ENCODE data around the gene FNTB. TPM values are rescaled to one million over a fixed set of nuclear protein-coding genes. Genes with fewer than 3 reads are reported as not detected.

The FNTB gene
- total RNA-seq, 1 donor from 2014 or later: 18.0 TPM

DNA sequence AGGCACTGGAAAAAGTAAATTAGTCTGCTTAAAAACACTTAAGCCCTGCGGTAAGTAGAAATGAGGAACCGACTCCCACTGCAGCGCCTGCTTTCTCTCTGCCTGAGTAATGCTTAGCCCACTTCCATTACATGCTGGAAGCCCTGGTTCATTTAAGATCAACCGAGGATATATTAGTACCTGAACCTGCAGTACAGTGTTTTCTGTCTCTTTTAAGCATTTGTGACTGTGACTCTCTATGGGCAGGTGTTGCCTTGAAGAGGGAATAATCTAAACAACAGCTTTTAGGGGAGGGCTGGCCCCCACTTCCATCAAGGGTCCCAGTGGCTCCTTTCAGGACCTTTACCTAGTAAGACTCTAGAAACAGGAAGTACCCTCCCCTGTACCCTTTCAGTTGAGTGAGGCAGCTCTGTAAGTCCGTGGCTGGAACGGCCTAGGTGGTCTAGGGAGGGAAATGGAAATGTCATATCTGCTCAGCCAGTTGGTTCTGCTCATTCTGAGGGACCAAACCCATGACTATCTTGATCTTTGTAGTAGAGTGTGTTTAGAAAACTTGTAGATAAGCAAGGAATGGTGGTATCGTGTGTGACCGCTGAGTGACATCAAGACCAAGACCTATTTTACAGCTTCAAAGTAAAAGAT, 56.2 kb downstream of the FNTB start:
- peaks cover 1% of the 10 kb centered on the region for H3K36me3 ChIP-seq (ENCODE audit: control insufficient read depth, insufficient read depth, low read length)
- DNase-seq (ENCODE audit: low read depth): no peak
- H3K4me3 ChIP-seq (ENCODE audit: low read depth, low read length): no peak overlapping the region
- TF ChIP-seq CTCF (IDR thresholded peaks at IDR 0.05; ENCODE audit: insufficient read depth, low read length, poor library complexity, severe bottlenecking): no peak
- H3K27me3 ChIP-seq (ENCODE audit: control insufficient read depth, insufficient read depth, low read length): no peaks in the 10 kb centered on the region

- no peak for DNase-seq (ENCODE audit: low read depth)
- H3K4me3 ChIP-seq (ENCODE audit: low read depth, low read length): no peak overlapping the region
- H3K36me3 ChIP-seq (ENCODE audit: control insufficient read depth, insufficient read depth, low read length): peaks cover 1% of the 10 kb centered on the region
- TF ChIP-seq CTCF (IDR thresholded peaks at IDR 0.05; ENCODE audit: insufficient read depth, low read length, poor library complexity, severe bottlenecking): no peak
- H3K27me3 ChIP-seq (ENCODE audit: control insufficient read depth, insufficient read depth, low read length): no peaks in the 10 kb centered on the region
Observed at GRCh38 chr14:65043893-65044595, 57.3 kb downstream of the FNTB start.

GRCh38 chr14:65044596-65044959, 57.9 kb downstream of the FNTB start:
- Histone ChIP-seq H3K27me3 (ENCODE audit: control insufficient read depth, insufficient read depth, low read length) (no peaks in the 10 kb centered on the region), H3K36me3 (ENCODE audit: control insufficient read depth, insufficient read depth, low read length) (peaks cover 1% of the 10 kb centered on the region), H3K4me3 (ENCODE audit: low read depth, low read length) (no peak overlapping the region)
- no peak for TF ChIP-seq CTCF (IDR thresholded peaks at IDR 0.05; ENCODE audit: insufficient read depth, low read length, poor library complexity, severe bottlenecking)
- DNase-seq (ENCODE audit: low read depth): no peak

- H3K36me3 ChIP-seq (ENCODE audit: control insufficient read depth, insufficient read depth, low read length): peaks cover 1% of the 10 kb centered on the region
- TF ChIP-seq CTCF (IDR thresholded peaks at IDR 0.05; ENCODE audit: insufficient read depth, low read length, poor library complexity, severe bottlenecking): no peak
- H3K27me3 ChIP-seq (ENCODE audit: control insufficient read depth, insufficient read depth, low read length): no peaks in the 10 kb centered on the region
- H3K4me3 ChIP-seq (ENCODE audit: low read depth, low read length): no peak overlapping the region
- no peak for DNase-seq (ENCODE audit: low read depth)
Observed at GRCh38 chr14:65045006-65045405, 58.3 kb downstream of the FNTB start.

GRCh38 chr14:65045709-65046108, 59.0 kb downstream of the FNTB start:
- H3K27me3 ChIP-seq (ENCODE audit: control insufficient read depth, insufficient read depth, low read length): no peaks in the 10 kb centered on the region
- H3K4me3 ChIP-seq (ENCODE audit: low read depth, low read length): no peak overlapping the region
- DNase-seq (ENCODE audit: low read depth): no peak
- peaks cover 1% of the 10 kb centered on the region for H3K36me3 ChIP-seq (ENCODE audit: control insufficient read depth, insufficient read depth, low read length)
- TF ChIP-seq CTCF (IDR thresholded peaks at IDR 0.05; ENCODE audit: insufficient read depth, low read length, poor library complexity, severe bottlenecking): no peak

- TF ChIP-seq CTCF (IDR thresholded peaks at IDR 0.05; ENCODE audit: insufficient read depth, low read length, poor library complexity, severe bottlenecking): no peak
- DNase-seq (ENCODE audit: low read depth): no peak
- Histone ChIP-seq H3K36me3 (ENCODE audit: control insufficient read depth, insufficient read depth, low read length) (no peaks in the 10 kb centered on the region), H3K4me3 (ENCODE audit: low read depth, low read length) (no peak overlapping the region), H3K27me3 (ENCODE audit: control insufficient read depth, insufficient read depth, low read length) (no peaks in the 10 kb centered on the region)
Observed at GRCh38 chr14:65052832-65053231, 66.1 kb downstream of the FNTB start.

All from kidney epithelial cell (primary cell).